ENCODE measurements around the gene SLC12A5.

The SLC12A5 gene

GRCh38 chr20:46046588-46047310 lies 17.7 kb downstream of the SLC12A5 start:
- no peak overlapping the region for H3K4me3 ChIP-seq (replicated peaks; ENCODE audit: low read depth, low read length)
- DNase-seq (ENCODE audit: low read depth) = no peak
- no peak for TF ChIP-seq CTCF (IDR thresholded peaks at IDR 0.05; ENCODE audit: low read length, missing control alignments)

DNA sequence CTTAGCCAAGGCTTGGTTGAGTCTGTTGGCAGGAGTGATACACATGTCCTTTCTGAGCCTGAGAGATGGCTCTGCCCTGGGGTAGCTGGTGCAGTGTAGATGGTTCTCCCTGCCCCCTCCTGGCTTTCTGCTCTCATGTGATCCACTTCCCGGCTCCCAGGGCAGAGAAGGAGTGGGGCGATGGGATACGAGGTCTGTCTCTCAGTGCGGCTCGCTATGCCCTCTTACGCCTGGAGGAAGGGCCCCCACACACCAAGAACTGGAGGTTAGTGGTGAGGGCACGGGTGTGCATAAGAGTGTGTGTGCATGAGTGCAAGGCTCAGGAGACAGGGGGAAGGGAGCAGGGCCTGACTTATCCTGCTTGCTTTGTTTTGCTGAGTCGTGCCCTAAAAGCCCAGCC lies 18.8 kb downstream of the SLC12A5 start:
- H3K4me3 ChIP-seq (replicated peaks; ENCODE audit: low read depth, low read length) = no peak overlapping the region
- no peak for DNase-seq (ENCODE audit: low read depth)
- TF ChIP-seq CTCF (IDR thresholded peaks at IDR 0.05; ENCODE audit: low read length, missing control alignments) = no peak

- no peak overlapping the region for H3K4me3 ChIP-seq (replicated peaks; ENCODE audit: low read depth, low read length)
- no peak for DNase-seq (ENCODE audit: low read depth)
- no peak for TF ChIP-seq CTCF (IDR thresholded peaks at IDR 0.05; ENCODE audit: low read length, missing control alignments)
Observed at GRCh38 chr20:46049190-46049589, 20.2 kb downstream of the SLC12A5 start.

- no peak for DNase-seq (ENCODE audit: low read depth)
- no peak overlapping the region for H3K4me3 ChIP-seq (replicated peaks; ENCODE audit: low read depth, low read length)
- no peak for TF ChIP-seq CTCF (IDR thresholded peaks at IDR 0.05; ENCODE audit: low read length, missing control alignments)
Observed at GRCh38 chr20:46049815-46050214, 20.8 kb downstream of the SLC12A5 start.

DNA sequence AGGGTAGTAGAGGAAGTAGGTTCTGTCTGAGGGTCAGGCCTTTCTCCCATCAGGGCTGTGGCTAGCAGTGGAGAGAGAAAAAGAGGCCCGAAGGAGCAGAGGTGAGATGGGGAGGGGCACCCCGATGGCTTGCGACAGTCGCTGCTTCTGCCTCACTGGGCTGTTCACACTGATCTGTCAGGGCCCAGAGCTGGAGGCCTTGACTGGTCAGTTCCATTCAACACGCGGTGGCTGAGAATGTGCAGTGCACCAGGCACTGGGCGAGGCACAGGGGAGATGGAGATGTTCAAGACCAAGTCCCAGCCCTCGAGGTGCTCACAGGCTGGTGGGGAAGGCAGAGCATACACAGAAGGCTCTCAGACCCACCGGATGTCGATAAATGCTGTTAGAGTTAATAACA lies 21.4 kb downstream of the SLC12A5 start:
- no peak for TF ChIP-seq CTCF (IDR thresholded peaks at IDR 0.05; ENCODE audit: low read length, missing control alignments)
- DNase-seq (ENCODE audit: low read depth) = no peak
- H3K4me3 ChIP-seq (replicated peaks; ENCODE audit: low read depth, low read length) = no peak overlapping the region

DNA sequence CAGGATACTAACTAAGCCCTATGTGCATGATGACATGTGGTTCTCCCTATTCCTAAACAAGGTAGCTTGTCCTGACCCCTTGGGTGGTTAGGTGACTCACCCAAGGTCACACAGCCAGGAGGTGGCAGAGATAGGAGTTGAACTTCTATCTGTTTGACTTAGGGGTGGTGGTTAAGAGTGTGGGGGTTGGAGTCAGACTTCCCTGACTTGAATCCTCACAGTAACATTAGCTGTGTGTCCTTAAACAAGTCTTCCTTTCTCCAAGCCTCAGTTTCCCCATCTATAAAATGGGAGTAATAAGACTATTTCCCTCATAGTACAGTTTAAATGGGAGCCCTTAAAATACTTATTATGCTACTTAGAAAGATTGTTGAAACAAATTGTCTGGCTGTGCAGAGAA lies 21.9 kb downstream of the SLC12A5 start:
- H3K4me3 ChIP-seq (replicated peaks; ENCODE audit: low read depth, low read length) = no peak overlapping the region
- DNase-seq (ENCODE audit: low read depth) = no peak
- TF ChIP-seq CTCF (IDR thresholded peaks at IDR 0.05; ENCODE audit: low read length, missing control alignments) = no peak
